Endodermal cell (in vitro differentiated cells): ENCODE results near the gene BMI1. TPM values are rescaled to one million over a fixed set of nuclear protein-coding genes. Genes with fewer than 3 reads are reported as not detected.
"Not testable (repeated sequence)": the region's sequence is repeated elsewhere in the genome, so short reads cannot be mapped to it uniquely, and the experiment has no call there.

Experiments
- DNase-seq: peaks from one replicate; pipeline ENCODE4 v3.0.0-alpha.2; 2017
- H3K27ac ChIP-seq: 2 replicates; pipeline ENCODE4 v1.5.1; 2013; ENCODE audit warnings: mild to moderate bottlenecking, low read depth, low read length, moderate library complexity
- H3K27me3 ChIP-seq: 2 replicates; pipeline ENCODE4 v1.6.1; 2013; ENCODE audit warnings: mild to moderate bottlenecking, low read length, moderate library complexity; ENCODE audit not compliant: insufficient read depth, control insufficient read depth, poor library complexity, severe bottlenecking
- H3K36me3 ChIP-seq: 2 replicates; pipeline ENCODE4 v1.7.0; 2013; ENCODE audit warnings: mild to moderate bottlenecking, low read length, moderate library complexity; ENCODE audit not compliant: control insufficient read depth, insufficient read depth
- H3K4me1 ChIP-seq: one replicate; pipeline ENCODE4 v1.7.0; 2013; ENCODE audit warnings: low read length; ENCODE audit not compliant: control insufficient read depth, insufficient read depth
- H3K4me3 ChIP-seq: 2 replicates; pipeline ENCODE4 v1.5.1; 2013; ENCODE audit warnings: mild to moderate bottlenecking, low read length, moderate library complexity
- H3K9ac ChIP-seq: 2 replicates; pipeline ENCODE4 v1.6.1; 2013; ENCODE audit warnings: mild to moderate bottlenecking, low read length, moderate library complexity; ENCODE audit not compliant: poor library complexity, severe bottlenecking; ENCODE audit errors: extremely low read depth
- H3K9me3 ChIP-seq: 2 replicates; pipeline ENCODE4 v1.6.1; 2013; ENCODE audit warnings: mild to moderate bottlenecking, low read length, moderate library complexity; ENCODE audit not compliant: control insufficient read depth
- H3K27ac Mint-ChIP-seq: 2 replicates; pipeline ENCODE4 v1.8.0; 2020; ENCODE audit warnings: mixed read lengths
- H3K27me3 Mint-ChIP-seq: 2 replicates; pipeline ENCODE4 v1.8.0; 2021; ENCODE audit warnings: mild to moderate bottlenecking, mixed read lengths; ENCODE audit not compliant: insufficient read depth
- H3K36me3 Mint-ChIP-seq: 2 replicates; pipeline ENCODE4 v1.8.0; 2020; ENCODE audit warnings: low read depth, mixed read lengths
- H3K4me1 Mint-ChIP-seq: 2 replicates; pipeline ENCODE4 v1.8.0; 2020; ENCODE audit warnings: mixed read lengths
- H3K4me3 Mint-ChIP-seq: 2 replicates; pipeline ENCODE4 v1.8.0; 2020; ENCODE audit warnings: mild to moderate bottlenecking, moderate library complexity, mixed read lengths
- H3K9me3 Mint-ChIP-seq: 2 replicates; pipeline ENCODE4 v1.8.0; 2020; ENCODE audit warnings: mild to moderate bottlenecking, mixed read lengths
- CTCF ChIP-seq: fragments of 200-600 bp; sonication (generic); conservative IDR thresholded peaks from 2 replicates; pipeline ENCODE4 v1.5.0; 2021; ENCODE audit warnings: antibody characterized with exemption, mild to moderate bottlenecking
- WGBS, 2 experiments: methylation state at CpG; one replicate each; pipeline versions ENCODE4 v1.1.5 to v1.1.7; 2013; ENCODE audit warnings: missing lambda C conversion rate in 2 of 2, mixed read lengths in 1 of 2; ENCODE audit not compliant: insufficient coverage in 1 of 2, insufficient read length in 1 of 2; 5-methylcytosine and 5-hydroxymethylcytosine counted together
- total RNA-seq, 2 donors: library from RNA; stranded (reverse); fragmentation: NEBNext Ultra II Directional in 1 of 2; extraction: Animal tissue kit (Norgen Biotek cat#: 25700) in 1 of 2; gene quantifications; 2 replicates in 1 of 2; 3 replicates in 1 of 2; pipeline ENCODE4 v1.2.1, GENCODE V29; 2021

The BMI1 gene
- total RNA-seq, 2 donors from 2014 or later, result 12.2 to 15.5 TPM

DNA sequence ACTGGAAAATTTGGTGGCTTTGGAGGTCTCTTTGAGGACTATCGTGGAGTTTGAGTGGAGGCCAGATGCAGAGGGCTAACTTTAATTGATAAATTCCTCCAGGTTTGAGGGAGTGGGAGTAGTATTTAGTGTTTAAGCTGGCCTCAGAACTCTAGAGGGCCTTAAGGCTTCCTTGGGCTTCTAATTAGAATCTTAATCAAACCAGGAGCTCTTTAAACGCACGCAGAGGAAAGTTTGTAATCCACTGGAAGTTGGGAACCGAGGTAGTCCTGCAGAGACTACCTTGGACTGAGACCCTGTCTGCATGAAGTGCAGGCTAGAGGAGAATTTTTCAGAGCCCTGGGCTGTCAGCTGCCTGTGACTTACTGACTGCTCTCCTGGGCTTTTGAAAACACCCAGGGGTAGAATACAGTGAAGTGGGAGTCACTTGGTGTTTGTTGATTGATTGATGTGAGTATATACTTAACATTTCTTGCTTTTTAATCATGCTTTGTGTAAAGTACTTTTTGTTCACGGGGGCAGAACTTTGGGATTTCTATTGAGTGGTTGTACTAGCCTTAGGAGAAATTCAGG lies 30.3 kb downstream of the BMI1 start:
- Histone ChIP-seq H3K9me3 (no peaks in the 10 kb centered on the region), H3K27ac (no peak overlapping the region), H3K4me1 (no peaks in the 10 kb centered on the region), H3K27me3 (peaks cover 41% of the 10 kb centered on the region), H3K9ac (no peak overlapping the region), H3K36me3 (no peaks in the 10 kb centered on the region), H3K4me3 (no peak overlapping the region)
- Mint-ChIP-seq H3K4me3 (no peak overlapping the region), H3K27ac (no peak overlapping the region), H3K36me3 (no peaks in the 10 kb centered on the region), H3K27me3 (peaks cover 44% of the 10 kb centered on the region), H3K9me3 (no peaks in the 10 kb centered on the region), H3K4me1 (no peaks in the 10 kb centered on the region)
- DNase-seq, result no peak
- WGBS, 2 experiments, result 82 to 88% methylated on average over 4 to 5 of the region's 5 CpGs
- no peak for TF ChIP-seq CTCF

GRCh38 chr10:22356324-22356873 lies 35.5 kb downstream of the BMI1 start:
- no peaks in the 10 kb centered on the region for H3K9me3 ChIP-seq
- H3K27ac ChIP-seq, result no peak overlapping the region
- H3K9me3 Mint-ChIP-seq, result no peaks in the 10 kb centered on the region
- H3K36me3 ChIP-seq, result no peaks in the 10 kb centered on the region
- H3K27me3 Mint-ChIP-seq, result peaks cover 7% of the 10 kb centered on the region
- 92 to 96% methylated on average over 4 of the region's 4 CpGs for WGBS, 2 experiments
- no peak for DNase-seq
- H3K9ac ChIP-seq, result no peak overlapping the region
- no peak for TF ChIP-seq CTCF
- no peak overlapping the region for H3K4me3 ChIP-seq
- no peaks in the 10 kb centered on the region for H3K36me3 Mint-ChIP-seq
- H3K27me3 ChIP-seq, result no peaks in the 10 kb centered on the region
- no peaks in the 10 kb centered on the region for H3K4me1 ChIP-seq
- no peak overlapping the region for H3K4me3 Mint-ChIP-seq
- no peak overlapping the region for H3K27ac Mint-ChIP-seq
- H3K4me1 Mint-ChIP-seq, result no peaks in the 10 kb centered on the region

- H3K4me1 ChIP-seq, H3K27ac Mint-ChIP-seq, H3K36me3 ChIP-seq, H3K4me3 ChIP-seq, H3K9me3 Mint-ChIP-seq, H3K27me3 Mint-ChIP-seq, H3K4me3 Mint-ChIP-seq, H3K4me1 Mint-ChIP-seq, H3K27me3 ChIP-seq, H3K27ac ChIP-seq, H3K36me3 Mint-ChIP-seq, H3K9me3 ChIP-seq, H3K9ac ChIP-seq, DNase-seq: not testable (repeated sequence)
- 100% methylated on average over 1 of the region's 4 CpGs; no CpG with 5 or more reads in 1 of the 2 experiments for WGBS, 2 experiments
Measured at GRCh38 chr10:22357770-22358169, 36.9 kb downstream of the BMI1 start.

- H3K27me3 Mint-ChIP-seq, result no peaks in the 10 kb centered on the region
- Histone ChIP-seq H3K4me3 (no peak overlapping the region), H3K9me3 (no peaks in the 10 kb centered on the region), H3K9ac (no peak overlapping the region), H3K27me3 (no peaks in the 10 kb centered on the region), H3K27ac (no peak overlapping the region), H3K36me3 (no peaks in the 10 kb centered on the region), H3K4me1 (no peaks in the 10 kb centered on the region)
- WGBS, 2 experiments, result 93 to 100% methylated on average over 3 to 6 of the region's 6 CpGs
- H3K4me1 Mint-ChIP-seq, result no peaks in the 10 kb centered on the region
- H3K27ac Mint-ChIP-seq, result no peak overlapping the region
- TF ChIP-seq CTCF, result no peak
- DNase-seq, result no peak
- no peaks in the 10 kb centered on the region for H3K36me3 Mint-ChIP-seq
- no peaks in the 10 kb centered on the region for H3K9me3 Mint-ChIP-seq
- H3K4me3 Mint-ChIP-seq, result no peak overlapping the region
Measured at GRCh38 chr10:22363305-22363704, 42.4 kb downstream of the BMI1 start.
